ENCODE data around the gene TANGO2. TPM values are rescaled to one million over a fixed set of nuclear protein-coding genes. Genes with fewer than 3 reads are reported as not detected.

TANGO2 gene
- total RNA-seq, 1 donor from 2014 or later, result 44.2 TPM

DNA sequence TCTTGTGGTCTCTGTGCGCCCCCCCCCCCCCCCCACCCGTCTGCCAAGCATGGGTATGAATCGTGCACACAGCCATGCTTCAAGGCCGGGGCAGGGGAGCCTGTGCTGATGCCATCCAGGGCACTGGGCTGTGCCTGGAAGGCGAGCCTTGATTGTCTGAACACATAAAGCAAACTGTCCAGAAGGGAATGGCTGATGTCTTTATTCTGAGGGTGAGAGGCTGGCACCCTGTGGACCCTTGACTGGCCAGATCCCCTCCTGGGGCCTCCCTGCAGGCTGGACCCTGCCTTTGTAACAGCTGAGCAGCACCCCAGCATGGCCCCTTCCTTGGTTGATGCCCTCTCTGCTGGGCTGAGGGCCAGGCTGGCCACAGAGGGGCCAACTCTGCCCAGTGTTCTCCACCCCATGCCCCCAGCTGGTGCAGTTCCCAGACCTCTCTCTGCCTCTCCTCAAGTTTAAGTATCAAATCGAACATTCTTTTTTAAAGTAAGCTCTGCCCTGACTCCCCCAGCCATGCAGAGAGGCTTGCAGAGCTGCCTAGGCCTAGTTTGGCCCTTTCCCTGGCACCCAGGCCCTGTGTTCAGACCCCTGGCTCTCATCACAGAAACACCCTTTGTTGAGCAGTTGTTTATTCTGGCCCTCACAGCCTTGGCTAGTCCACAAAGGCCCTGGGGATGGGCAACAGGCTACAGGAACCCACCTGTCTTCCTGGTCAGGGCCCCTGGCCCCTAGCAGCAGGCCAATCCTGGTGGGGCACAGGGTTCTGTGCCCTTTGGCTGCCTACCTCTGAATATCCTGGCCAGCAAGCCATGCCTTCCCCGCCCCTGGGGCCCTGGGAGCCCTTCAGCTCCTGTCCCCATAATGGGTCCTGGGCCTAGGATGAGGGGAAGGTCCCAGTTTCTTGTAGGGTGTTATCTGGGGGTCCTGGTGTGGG is 91.0 kb downstream of the TANGO2 start:
- peaks cover 51% of the 10 kb centered on the region for H3K36me3 ChIP-seq (ENCODE audit: control insufficient read depth, insufficient read depth, low read length)
- DNase-seq (ENCODE audit: low read depth) (no peak), FAIRE-seq (no peak)
- no peaks in the 10 kb centered on the region for H3K27me3 ChIP-seq (ENCODE audit: control insufficient read depth, insufficient read depth, low read length)
- TF ChIP-seq, protein P1, sequence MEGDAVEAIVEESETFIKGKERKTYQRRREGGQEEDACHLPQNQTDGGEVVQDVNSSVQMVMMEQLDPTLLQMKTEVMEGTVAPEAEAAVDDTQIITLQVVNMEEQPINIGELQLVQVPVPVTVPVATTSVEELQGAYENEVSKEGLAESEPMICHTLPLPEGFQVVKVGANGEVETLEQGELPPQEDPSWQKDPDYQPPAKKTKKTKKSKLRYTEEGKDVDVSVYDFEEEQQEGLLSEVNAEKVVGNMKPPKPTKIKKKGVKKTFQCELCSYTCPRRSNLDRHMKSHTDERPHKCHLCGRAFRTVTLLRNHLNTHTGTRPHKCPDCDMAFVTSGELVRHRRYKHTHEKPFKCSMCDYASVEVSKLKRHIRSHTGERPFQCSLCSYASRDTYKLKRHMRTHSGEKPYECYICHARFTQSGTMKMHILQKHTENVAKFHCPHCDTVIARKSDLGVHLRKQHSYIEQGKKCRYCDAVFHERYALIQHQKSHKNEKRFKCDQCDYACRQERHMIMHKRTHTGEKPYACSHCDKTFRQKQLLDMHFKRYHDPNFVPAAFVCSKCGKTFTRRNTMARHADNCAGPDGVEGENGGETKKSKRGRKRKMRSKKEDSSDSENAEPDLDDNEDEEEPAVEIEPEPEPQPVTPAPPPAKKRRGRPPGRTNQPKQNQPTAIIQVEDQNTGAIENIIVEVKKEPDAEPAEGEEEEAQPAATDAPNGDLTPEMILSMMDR (IDR thresholded peaks at IDR 0.05; ENCODE audit: insufficient read depth, low read length, severe bottlenecking), result no peak
- H3K4me3 ChIP-seq (ENCODE audit: low read depth, low read length), result no peak overlapping the region

DNA sequence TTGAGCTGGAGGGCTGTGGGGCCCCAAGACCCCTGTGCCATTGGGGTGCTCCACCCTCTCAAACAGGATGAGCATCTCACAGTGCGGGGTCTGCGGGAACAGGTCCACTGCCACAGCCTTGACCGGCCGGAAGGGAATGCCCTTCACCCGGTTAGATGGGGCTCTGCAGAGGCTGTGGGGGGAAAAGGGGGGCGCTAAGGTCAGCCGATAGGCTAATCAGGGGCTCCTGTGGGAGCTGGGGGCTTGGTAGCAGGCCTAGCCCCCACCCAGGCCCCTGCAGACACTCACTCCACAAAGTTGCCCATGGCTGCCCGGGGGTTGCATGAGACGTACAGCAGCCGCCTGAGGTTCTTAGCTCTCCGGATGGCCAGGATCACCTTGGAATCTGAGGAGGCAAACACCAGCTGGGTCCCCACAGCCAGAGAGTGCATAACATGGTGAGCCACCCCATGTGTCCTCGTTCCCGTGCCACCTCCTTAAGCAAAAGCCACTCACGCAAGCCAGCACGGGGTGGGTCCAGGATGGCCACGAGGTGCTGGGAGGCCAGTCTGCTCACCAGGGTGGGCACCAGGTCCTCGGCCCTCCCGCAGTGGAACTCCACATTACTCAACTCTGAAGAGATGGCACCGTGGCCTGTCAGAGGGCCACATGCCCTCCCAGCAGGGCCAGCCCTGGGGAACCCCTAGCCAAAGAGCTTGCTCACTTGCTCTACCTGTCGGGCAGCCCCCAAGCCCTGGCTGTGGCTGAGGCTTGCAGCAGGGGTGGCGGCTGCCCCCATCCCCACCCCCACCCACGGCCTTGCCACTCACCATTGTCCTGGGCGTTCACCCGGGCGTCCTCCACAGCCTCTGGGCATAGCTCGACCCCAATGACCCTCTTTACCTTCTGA is 92.0 kb downstream of the TANGO2 start:
- Histone ChIP-seq H3K36me3 (ENCODE audit: control insufficient read depth, insufficient read depth, low read length) (peaks cover 45% of the 10 kb centered on the region), H3K27me3 (ENCODE audit: control insufficient read depth, insufficient read depth, low read length) (no peaks in the 10 kb centered on the region), H3K4me3 (ENCODE audit: low read depth, low read length) (no peak overlapping the region)
- TF ChIP-seq, protein P1 (IDR thresholded peaks at IDR 0.05; ENCODE audit: insufficient read depth, low read length, severe bottlenecking), result no peak
- FAIRE-seq (no peak), DNase-seq (ENCODE audit: low read depth) (no peak)

DNA sequence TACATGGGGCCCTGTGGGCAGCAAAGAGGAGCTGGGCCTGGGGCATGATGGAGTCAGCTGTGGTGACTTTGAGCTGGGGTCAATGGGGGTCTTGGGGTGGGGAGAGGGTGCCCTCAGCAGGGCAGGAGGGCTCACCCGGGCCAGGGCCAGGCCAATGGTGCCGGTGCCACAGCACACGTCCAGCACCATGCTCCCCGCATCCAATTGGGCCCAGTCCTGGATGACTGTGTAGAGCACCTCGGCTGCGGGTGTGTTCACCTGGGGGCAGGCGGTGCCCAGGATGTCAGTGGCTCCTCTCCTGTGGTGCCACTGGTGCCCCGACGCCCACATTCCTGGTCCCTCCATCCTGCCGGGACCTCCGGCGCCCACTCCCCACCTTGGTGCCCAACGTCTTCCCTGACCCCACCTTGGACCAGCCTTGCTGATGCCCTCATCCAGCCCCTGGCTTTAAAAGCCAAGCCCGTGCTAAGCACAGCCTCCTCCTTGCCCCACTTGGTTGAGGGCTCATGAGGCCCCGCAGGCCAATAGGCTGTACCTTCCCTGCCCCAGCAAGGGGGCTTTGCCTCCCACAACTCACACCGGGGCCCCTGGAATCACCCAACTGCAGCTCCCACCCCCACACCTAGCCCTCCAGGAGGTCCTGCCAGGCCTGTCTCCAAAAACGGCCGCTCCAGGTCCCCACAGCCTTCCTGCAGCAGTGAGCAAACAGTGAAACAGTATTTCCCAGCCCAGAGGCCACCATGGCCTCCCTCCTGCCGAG is 92.8 kb downstream of the TANGO2 start:
- H3K36me3 ChIP-seq (ENCODE audit: control insufficient read depth, insufficient read depth, low read length), result peaks cover 40% of the 10 kb centered on the region
- TF ChIP-seq, protein P1 (IDR thresholded peaks at IDR 0.05; ENCODE audit: insufficient read depth, low read length, severe bottlenecking), result no peak
- H3K27me3 ChIP-seq (ENCODE audit: control insufficient read depth, insufficient read depth, low read length), result no peaks in the 10 kb centered on the region
- H3K4me3 ChIP-seq (ENCODE audit: low read depth, low read length), result no peak overlapping the region
- DNase-seq (ENCODE audit: low read depth), result no peak
- FAIRE-seq, result no peak

DNA sequence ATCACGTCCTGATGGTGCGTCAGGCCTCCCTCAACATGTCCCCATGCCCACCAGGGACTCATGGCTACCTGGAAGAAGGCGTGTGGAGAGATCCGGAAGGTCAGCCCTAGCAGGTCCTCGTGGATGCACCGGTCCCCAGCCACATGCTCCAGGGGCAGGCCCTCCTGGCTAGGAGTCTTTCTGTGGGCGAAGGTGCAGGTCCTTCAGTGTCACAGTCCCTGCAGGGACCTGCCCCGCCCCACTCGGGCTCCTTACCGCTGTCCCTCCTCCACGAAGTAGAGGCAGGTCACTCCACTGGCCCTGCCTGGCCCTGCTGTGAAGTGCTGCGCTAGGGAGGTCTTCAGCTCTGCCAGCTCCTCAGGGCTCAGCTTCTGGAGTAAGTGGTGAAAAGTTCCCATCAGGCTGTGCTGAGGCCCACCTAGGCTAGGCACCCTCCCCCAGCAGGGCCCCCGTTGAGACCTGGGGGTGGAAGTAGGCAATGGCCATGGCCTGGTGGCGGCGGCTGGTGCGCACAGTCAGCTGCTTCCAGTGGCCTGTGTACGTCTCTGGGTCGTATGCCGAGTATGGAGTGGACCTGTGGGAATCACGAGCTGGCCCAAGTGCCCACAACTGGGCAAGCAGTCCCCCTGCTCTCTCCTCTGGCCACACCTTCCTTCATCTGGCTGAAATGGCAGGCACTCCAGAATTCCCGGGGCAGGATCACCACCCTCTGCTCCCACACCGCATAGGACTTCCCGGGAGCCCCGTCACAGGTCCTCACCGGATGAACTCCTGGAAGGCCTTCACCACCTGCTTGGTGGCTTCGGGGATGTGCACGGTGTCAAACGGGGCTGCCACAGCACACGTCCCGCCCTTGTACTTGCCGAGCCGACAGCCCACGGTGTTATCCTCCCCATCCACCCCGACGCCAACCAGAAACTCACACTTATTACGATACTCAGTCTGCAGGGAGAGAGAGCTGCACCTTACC is 93.9 kb downstream of the TANGO2 start:
- no peak overlapping the region for H3K4me3 ChIP-seq (ENCODE audit: low read depth, low read length)
- peaks cover 36% of the 10 kb centered on the region for H3K36me3 ChIP-seq (ENCODE audit: control insufficient read depth, insufficient read depth, low read length)
- DNase-seq (ENCODE audit: low read depth), result no peak
- no peak for FAIRE-seq
- no peaks in the 10 kb centered on the region for H3K27me3 ChIP-seq (ENCODE audit: control insufficient read depth, insufficient read depth, low read length)
- TF ChIP-seq, protein P1 (IDR thresholded peaks at IDR 0.05; ENCODE audit: insufficient read depth, low read length, severe bottlenecking), result no peak
